ENCODE results near the gene RBM23. TPM values are rescaled to one million over a fixed set of nuclear protein-coding genes. Genes with fewer than 3 reads are reported as not detected.

Gene RBM23
- total and polyA plus RNA-seq, 9 of the 15 experiments (the other 6 are each of a cell fraction or from before 2014, with no cell fraction given) = 46.0 to 102 (median 58.5) TPM

DNA sequence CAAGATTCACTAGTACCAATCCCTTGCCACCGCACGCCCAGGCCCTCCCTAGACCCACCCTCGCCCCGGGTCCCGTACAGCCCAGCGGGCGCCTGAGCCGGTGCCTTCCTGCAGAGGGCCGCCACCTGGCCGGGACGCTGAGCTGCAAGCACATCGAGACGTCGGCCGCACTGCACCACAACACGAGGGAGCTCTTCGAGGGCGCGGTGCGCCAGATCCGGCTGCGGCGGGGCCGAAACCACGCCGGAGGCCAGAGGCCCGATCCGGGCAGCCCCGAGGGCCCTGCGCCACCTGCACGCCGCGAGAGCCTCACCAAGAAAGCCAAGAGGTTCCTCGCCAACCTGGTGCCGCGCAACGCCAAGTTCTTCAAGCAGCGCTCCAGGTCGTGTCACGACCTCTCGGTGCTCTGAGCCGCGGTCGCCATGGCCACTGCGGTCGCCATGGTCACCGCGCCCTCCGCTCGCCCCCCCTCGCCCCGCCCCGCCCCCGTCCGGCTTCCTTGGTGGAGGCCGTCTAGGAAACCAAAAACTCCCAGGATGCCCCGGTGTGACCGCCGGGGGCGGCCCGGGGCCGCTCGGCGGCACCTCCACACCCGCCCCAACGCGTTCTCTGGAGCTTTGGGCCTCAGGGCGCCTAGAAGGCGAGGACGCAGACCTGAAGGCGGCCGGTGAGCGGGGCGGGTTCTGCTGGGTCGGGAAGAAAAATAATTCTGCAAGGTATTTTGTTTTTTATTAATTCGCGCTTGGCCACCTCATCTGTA, 32.3 kb downstream of the RBM23 start (continued):
- TF ChIP-seq, protein P1, sequence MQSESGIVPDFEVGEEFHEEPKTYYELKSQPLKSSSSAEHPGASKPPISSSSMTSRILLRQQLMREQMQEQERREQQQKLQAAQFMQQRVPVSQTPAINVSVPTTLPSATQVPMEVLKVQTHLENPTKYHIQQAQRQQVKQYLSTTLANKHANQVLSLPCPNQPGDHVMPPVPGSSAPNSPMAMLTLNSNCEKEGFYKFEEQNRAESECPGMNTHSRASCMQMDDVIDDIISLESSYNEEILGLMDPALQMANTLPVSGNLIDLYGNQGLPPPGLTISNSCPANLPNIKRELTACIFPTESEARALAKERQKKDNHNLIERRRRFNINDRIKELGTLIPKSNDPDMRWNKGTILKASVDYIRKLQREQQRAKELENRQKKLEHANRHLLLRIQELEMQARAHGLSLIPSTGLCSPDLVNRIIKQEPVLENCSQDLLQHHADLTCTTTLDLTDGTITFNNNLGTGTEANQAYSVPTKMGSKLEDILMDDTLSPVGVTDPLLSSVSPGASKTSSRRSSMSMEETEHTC (IDR thresholded peaks at IDR 0.05) = no peak
- TF ChIP-seq ZZZ3 (IDR thresholded peaks at IDR 0.05) = no peak
- TF ChIP-seq, protein P2, sequence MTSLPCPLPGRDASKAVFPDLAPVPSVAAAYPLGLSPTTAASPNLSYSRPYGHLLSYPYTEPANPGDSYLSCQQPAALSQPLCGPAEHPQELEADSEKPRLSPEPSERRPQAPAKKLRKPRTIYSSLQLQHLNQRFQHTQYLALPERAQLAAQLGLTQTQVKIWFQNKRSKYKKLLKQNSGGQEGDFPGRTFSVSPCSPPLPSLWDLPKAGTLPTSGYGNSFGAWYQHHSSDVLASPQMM (CRISPR knock-in tag; IDR thresholded peaks at IDR 0.05) = no peak
- TF ChIP-seq MBD2 (IDR thresholded peaks at IDR 0.05; ENCODE audit: borderline replicate concordance, low read depth) = peak; percentile 32; the same call in 1 of the 2 replicates
- TF ChIP-seq, protein P3, sequence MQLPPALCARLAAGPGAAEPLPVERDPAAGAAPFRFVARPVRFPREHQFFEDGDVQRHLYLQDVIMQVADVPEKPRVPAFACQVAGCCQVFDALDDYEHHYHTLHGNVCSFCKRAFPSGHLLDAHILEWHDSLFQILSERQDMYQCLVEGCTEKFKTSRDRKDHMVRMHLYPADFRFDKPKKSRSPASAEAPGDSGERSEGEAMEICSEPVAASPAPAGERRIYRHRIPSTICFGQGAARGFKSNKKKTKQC (CRISPR knock-in tag; IDR thresholded peaks at IDR 0.05) = peak; percentile 83; the same call in 1 of the 2 replicates
- TF ChIP-seq, protein P4, sequence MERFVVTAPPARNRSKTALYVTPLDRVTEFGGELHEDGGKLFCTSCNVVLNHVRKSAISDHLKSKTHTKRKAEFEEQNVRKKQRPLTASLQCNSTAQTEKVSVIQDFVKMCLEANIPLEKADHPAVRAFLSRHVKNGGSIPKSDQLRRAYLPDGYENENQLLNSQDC (CRISPR knock-in tag; IDR thresholded peaks at IDR 0.05) = peak; percentile 69; the same call in 1 of the 2 replicates
- TF ChIP-seq SIX5 (IDR thresholded peaks at IDR 0.05; ENCODE audit: borderline replicate concordance in 1 of 2, insufficient read depth in 1 of 2, low read depth in 1 of 2, low read length in 2 of 2) = no peak
- TF ChIP-seq MCM2 (IDR thresholded peaks at IDR 0.05; ENCODE audit: low read depth) = no peak
- no peak for TF ChIP-seq HOXB6 (CRISPR knock-in tag; IDR thresholded peaks at IDR 0.05; ENCODE audit: borderline replicate concordance)
- peak; percentile 1 for TF ChIP-seq TAF1 (IDR thresholded peaks at IDR 0.05; ENCODE audit: control insufficient read depth, extremely low read depth, insufficient read depth, low read length, severe bottlenecking)
- no peak for TF ChIP-seq BACH1 (tag; IDR thresholded peaks at IDR 0.05)
- TF ChIP-seq ZNF41 (CRISPR knock-in tag; conservative IDR thresholded peaks at IDR 0.05) = 0 out of 2 replicates have a peak, but pooled peaks have one; percentile 34
- peak; percentile 98 for TF ChIP-seq MXI1 (IDR thresholded peaks at IDR 0.05; ENCODE audit: low read depth, low read length)
- no peak for TF ChIP-seq ZNF232 (CRISPR knock-in tag; IDR thresholded peaks at IDR 0.05)
- TF ChIP-seq HDAC3 (IDR thresholded peaks at IDR 0.05; ENCODE audit: borderline replicate concordance, partially characterized antibody) = no peak
- peak; percentile 81 for TF ChIP-seq EGR1 (conservative IDR thresholded peaks at IDR 0.05)
- TF ChIP-seq SRF (CRISPR knock-in tag; IDR thresholded peaks at IDR 0.05) = no peak
- no peak for TF ChIP-seq SMAD3 (CRISPR knock-in tag; conservative IDR thresholded peaks at IDR 0.05)
- TF ChIP-seq, protein P5, sequence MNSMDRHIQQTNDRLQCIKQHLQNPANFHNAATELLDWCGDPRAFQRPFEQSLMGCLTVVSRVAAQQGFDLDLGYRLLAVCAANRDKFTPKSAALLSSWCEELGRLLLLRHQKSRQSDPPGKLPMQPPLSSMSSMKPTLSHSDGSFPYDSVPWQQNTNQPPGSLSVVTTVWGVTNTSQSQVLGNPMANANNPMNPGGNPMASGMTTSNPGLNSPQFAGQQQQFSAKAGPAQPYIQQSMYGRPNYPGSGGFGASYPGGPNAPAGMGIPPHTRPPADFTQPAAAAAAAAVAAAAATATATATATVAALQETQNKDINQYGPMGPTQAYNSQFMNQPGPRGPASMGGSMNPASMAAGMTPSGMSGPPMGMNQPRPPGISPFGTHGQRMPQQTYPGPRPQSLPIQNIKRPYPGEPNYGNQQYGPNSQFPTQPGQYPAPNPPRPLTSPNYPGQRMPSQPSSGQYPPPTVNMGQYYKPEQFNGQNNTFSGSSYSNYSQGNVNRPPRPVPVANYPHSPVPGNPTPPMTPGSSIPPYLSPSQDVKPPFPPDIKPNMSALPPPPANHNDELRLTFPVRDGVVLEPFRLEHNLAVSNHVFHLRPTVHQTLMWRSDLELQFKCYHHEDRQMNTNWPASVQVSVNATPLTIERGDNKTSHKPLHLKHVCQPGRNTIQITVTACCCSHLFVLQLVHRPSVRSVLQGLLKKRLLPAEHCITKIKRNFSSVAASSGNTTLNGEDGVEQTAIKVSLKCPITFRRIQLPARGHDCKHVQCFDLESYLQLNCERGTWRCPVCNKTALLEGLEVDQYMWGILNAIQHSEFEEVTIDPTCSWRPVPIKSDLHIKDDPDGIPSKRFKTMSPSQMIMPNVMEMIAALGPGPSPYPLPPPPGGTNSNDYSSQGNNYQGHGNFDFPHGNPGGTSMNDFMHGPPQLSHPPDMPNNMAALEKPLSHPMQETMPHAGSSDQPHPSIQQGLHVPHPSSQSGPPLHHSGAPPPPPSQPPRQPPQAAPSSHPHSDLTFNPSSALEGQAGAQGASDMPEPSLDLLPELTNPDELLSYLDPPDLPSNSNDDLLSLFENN (IDR thresholded peaks at IDR 0.05; ENCODE audit: low read depth in 2 of 2, low read length in 2 of 2) = 0 out of 4 replicates have a peak, but pooled peaks of 1 of the 2 experiments have one; percentile 40

Data from K562 (cell line).